Measurements from ENCODE around the gene CYP1B1. TPM values are rescaled to one million over a fixed set of nuclear protein-coding genes. Genes with fewer than 3 reads are reported as not detected.
A peak's percentile ranks its signal among the peaks of the same experiment; 100 is the strongest.

Gene CYP1B1
- total and polyA plus RNA-seq, 2 experiments from 2014 or later, result 0.06 TPM; not detected in 1

DNA sequence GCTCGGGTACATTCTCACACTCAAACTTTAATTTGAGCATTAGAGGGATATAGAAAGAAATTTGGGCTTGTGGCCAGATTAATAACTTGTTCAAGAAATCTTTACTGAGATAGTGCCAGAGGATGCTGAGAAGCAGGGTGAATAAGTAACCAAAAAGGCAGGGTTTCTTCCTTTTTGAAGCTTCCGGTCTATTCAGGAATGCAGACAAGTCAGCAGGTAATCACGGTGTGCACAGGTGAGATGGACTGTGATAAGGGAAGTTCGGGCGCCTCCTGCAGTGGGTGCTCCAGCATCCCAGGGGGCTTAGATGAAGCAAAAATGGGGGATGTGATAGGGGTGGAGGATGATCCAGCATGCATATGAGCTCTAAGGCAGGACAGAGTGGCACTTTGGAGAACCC lies 44.9 kb upstream of the CYP1B1 start:
- no peaks in the 10 kb centered on the region for H3K4me1 ChIP-seq (ENCODE audit: low read depth)
- H3K36me3 ChIP-seq, result no peaks in the 10 kb centered on the region
- DNase-seq (ENCODE audit: low read depth in 1 of 2, low spot score in 1 of 2), result no peak
- TF ChIP-seq, protein P1, sequence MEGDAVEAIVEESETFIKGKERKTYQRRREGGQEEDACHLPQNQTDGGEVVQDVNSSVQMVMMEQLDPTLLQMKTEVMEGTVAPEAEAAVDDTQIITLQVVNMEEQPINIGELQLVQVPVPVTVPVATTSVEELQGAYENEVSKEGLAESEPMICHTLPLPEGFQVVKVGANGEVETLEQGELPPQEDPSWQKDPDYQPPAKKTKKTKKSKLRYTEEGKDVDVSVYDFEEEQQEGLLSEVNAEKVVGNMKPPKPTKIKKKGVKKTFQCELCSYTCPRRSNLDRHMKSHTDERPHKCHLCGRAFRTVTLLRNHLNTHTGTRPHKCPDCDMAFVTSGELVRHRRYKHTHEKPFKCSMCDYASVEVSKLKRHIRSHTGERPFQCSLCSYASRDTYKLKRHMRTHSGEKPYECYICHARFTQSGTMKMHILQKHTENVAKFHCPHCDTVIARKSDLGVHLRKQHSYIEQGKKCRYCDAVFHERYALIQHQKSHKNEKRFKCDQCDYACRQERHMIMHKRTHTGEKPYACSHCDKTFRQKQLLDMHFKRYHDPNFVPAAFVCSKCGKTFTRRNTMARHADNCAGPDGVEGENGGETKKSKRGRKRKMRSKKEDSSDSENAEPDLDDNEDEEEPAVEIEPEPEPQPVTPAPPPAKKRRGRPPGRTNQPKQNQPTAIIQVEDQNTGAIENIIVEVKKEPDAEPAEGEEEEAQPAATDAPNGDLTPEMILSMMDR (IDR thresholded peaks at IDR 0.05; ENCODE audit: low read depth, low read length), result no peak
- H3K9me3 ChIP-seq (ENCODE audit: low read depth), result no peaks in the 10 kb centered on the region
- H3K4me3 ChIP-seq, result no peak overlapping the region
- no peaks in the 10 kb centered on the region for H3K27me3 ChIP-seq
- H3K27ac ChIP-seq, result no peak overlapping the region

DNA sequence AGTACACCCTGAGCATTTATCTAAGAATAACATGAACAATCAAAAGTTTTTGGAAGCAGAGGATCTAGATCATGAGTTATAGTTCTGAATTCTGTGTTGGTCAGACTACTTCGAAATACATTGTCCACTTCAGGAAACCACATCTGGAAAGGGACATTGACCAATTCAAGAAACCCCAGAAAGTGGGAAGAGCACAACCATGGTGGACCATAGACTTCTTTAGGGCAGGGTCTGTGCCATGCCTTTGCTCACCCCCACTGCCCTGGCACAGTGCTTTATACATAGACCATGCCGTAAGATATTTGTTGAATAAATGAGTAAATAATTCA lies 44.3 kb upstream of the CYP1B1 start:
- TF ChIP-seq, protein P1 (IDR thresholded peaks at IDR 0.05; ENCODE audit: low read depth, low read length), result no peak

DNA sequence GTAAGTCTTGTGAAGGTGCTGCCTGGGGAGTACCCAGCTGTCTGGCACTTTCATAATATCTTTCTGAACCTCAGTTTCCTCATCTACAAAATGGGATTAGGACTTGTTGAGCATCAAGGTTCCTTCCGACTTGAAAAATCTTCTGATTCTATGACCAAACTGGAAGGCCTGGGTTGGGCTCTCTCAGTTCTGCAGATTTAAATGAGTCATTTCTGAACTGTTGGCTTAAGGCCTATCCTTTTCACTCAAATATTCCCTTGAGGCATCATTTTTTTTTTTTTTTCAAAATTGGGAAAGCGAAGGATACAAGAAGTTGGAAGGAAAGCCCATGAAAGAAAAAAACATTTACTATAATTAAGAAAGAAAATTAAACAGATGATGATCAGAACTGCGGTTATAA lies 40.8 kb upstream of the CYP1B1 start:
- TF ChIP-seq, protein P1 (IDR thresholded peaks at IDR 0.05; ENCODE audit: low read depth, low read length), result no peak
- DNase-seq (ENCODE audit: low read depth in 1 of 2, low spot score in 1 of 2), result peak in 1 of 2 donors; percentile 86
- Histone ChIP-seq H3K27me3 (no peaks in the 10 kb centered on the region), H3K36me3 (no peaks in the 10 kb centered on the region), H3K9me3 (ENCODE audit: low read depth) (no peaks in the 10 kb centered on the region), H3K27ac (no peak overlapping the region), H3K4me1 (ENCODE audit: low read depth) (no peaks in the 10 kb centered on the region), H3K4me3 (no peak overlapping the region)

More for the DNA sequence above, 44.3 kb upstream of the CYP1B1 start:
- no peaks in the 10 kb centered on the region for H3K9me3 ChIP-seq (ENCODE audit: low read depth)
- H3K4me1 ChIP-seq (ENCODE audit: low read depth), result no peaks in the 10 kb centered on the region
- H3K27ac ChIP-seq, result no peak overlapping the region
- H3K27me3 ChIP-seq, result no peaks in the 10 kb centered on the region
- no peaks in the 10 kb centered on the region for H3K36me3 ChIP-seq
- no peak overlapping the region for H3K4me3 ChIP-seq
- no peak for DNase-seq (ENCODE audit: low read depth in 1 of 2, low spot score in 1 of 2)

DNA sequence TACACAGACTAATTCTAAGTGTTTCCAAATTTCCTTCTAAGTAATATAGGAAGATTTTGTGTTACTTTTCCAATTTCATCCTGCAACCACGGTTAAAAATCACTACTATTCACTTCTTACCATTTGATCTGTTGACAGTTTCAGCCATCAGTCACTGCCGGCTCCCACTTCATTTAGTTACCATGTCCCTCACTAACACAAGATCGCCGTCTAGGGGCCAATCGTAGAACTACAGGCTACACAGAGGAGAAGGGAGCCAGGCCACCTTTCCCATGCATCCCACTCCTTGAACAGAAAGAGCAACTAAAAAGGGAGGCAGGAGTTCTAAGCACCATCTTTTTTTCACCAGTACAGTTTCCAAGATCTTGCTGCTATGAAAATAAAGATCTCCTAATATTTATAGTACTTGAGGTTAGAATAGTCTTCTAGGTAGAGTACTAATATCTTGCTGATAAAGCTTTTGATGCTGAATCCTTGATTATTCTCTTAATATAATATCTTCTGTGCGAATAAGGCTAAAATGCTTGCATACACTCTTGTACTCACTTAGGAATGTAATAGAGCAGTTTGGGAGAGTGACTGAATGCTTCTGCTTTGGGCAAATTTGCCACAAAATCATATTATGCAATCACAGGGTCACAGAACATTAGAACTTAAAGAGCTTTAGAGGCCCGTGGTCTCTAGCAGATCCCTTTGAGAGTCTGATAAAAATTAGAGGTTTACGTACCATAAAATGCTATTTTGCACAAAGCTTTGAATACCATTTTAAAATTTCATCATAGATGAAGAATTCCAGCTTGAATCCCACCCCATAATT lies 39.5 kb upstream of the CYP1B1 start:
- H3K4me1 ChIP-seq (ENCODE audit: low read depth), result no peaks in the 10 kb centered on the region
- TF ChIP-seq, protein P1 (IDR thresholded peaks at IDR 0.05; ENCODE audit: low read depth, low read length), result peak; percentile 100
- peak; percentile 79 to 84 for DNase-seq (ENCODE audit: low read depth in 1 of 2, low spot score in 1 of 2)
- H3K9me3 ChIP-seq (ENCODE audit: low read depth), result no peaks in the 10 kb centered on the region
- H3K36me3 ChIP-seq, result no peaks in the 10 kb centered on the region
- H3K4me3 ChIP-seq, result no peak overlapping the region
- no peak overlapping the region for H3K27ac ChIP-seq
- no peaks in the 10 kb centered on the region for H3K27me3 ChIP-seq

DNA sequence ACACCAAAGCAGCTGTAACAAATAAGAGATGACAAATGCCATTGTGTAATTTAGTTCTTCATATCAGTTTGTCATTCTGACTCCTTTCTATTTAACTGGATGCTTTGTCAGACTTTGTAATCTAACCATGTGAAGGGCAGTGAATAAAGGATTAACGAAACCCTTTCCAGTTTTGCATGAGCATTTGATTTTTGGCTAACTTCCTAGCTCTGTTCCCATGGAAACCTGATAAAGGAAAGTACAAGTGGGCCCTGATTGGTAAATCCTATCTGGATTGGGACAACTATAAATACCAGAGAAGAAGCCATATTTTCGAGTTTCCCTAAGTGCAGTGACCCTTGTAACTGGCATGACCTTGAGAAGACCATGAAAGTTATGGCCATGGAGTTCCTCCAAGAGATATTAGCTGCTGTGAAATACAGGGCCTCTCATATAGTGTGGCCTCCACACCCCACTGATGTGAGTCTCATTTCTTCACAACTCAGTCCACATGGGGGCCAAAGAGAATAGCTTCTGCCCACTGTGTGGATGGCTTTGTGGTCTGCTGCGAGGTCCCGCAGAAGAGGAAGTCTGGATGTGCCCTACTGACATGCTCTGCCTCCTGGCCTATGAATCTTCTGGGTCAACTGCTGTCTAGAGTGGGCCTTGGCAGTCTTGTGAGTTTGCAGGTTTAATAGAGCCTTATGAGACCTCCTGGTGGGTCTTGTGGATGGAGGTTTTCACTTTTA lies 38.2 kb upstream of the CYP1B1 start:
- Histone ChIP-seq H3K27me3 (no peaks in the 10 kb centered on the region), H3K4me1 (ENCODE audit: low read depth) (no peaks in the 10 kb centered on the region), H3K36me3 (no peaks in the 10 kb centered on the region), H3K9me3 (ENCODE audit: low read depth) (no peaks in the 10 kb centered on the region), H3K4me3 (no peak overlapping the region), H3K27ac (no peak overlapping the region)
- TF ChIP-seq, protein P1 (IDR thresholded peaks at IDR 0.05; ENCODE audit: low read depth, low read length), result no peak
- peak in 1 of 2 donors; percentile 95 for DNase-seq (ENCODE audit: low read depth in 1 of 2, low spot score in 1 of 2)

Data from cardiac muscle cell (in vitro differentiated cells and primary cell).